Fibroblast of villous mesenchyme (primary cell): ENCODE measurements around the gene STEAP4. TPM values are rescaled to one million over a fixed set of nuclear protein-coding genes. Genes with fewer than 3 reads are reported as not detected.
A peak's percentile ranks its signal among the peaks of the same experiment; 100 is the strongest.

Experiments
- DNase-seq: peaks from one replicate; pipeline ENCODE4 v3.0.0-alpha.2; 2010; ENCODE audit warnings: low read depth
- H3K4me3 ChIP-seq: 2 replicates; pipeline ENCODE4 v1.5.1; 2011; ENCODE audit warnings: low read depth, mild to moderate bottlenecking, low read length
- CTCF ChIP-seq: IDR thresholded peaks from 2 replicates; pipeline ENCODE4 v1.5.1; 2012; ENCODE audit warnings: low read depth, mild to moderate bottlenecking, low read length; ENCODE audit not compliant: insufficient read depth
- total RNA-seq: library from RNA; depleted of rRNA; stranded (reverse); fragments of >200 nt; gene quantifications from 2 replicates; pipeline ENCODE4 v1.2.3, GENCODE V29; 2012

STEAP4 gene
- total RNA-seq, 1 donor: under 0.01 TPM

- peak; percentile 17 for DNase-seq
- H3K4me3 ChIP-seq: no peak overlapping the region
- peak; percentile 53 for TF ChIP-seq CTCF
Measured at GRCh38 chr7:88344956-88345832, 38.5 kb upstream of the STEAP4 start.

- no peak for TF ChIP-seq CTCF
- no peak for DNase-seq
- H3K4me3 ChIP-seq: no peak overlapping the region
Measured at GRCh38 chr7:88344271-88344670, 37.6 kb upstream of the STEAP4 start.

- no peak for DNase-seq
- no peak for TF ChIP-seq CTCF
- no peak overlapping the region for H3K4me3 ChIP-seq
Measured at GRCh38 chr7:88339195-88339922, 32.7 kb upstream of the STEAP4 start.

- DNase-seq: no peak
- no peak overlapping the region for H3K4me3 ChIP-seq
- no peak for TF ChIP-seq CTCF
Measured at GRCh38 chr7:88338503-88338902, 31.8 kb upstream of the STEAP4 start.

- DNase-seq: peak; percentile 26
- no peak for TF ChIP-seq CTCF
- H3K4me3 ChIP-seq: no peak overlapping the region
Measured at GRCh38 chr7:88337572-88337971, 30.9 kb upstream of the STEAP4 start.

GRCh38 chr7:88331322-88331721 lies 24.6 kb upstream of the STEAP4 start:
- TF ChIP-seq CTCF: no peak
- DNase-seq: peak; percentile 14
- H3K4me3 ChIP-seq: no peak overlapping the region
